K562 (cell line): Measurements from ENCODE around the gene EFCAB7. TPM values are rescaled to one million over a fixed set of nuclear protein-coding genes. Genes with fewer than 3 reads are reported as not detected.

Source experiments
- ARID2 ChIP-seq: fragments of 450-650 bp; IDR thresholded peaks from 2 replicates; pipeline ENCODE4 v1.6.1; 2017; ENCODE audit warnings: antibody characterized with exemption, mild to moderate bottlenecking
- BCL6 ChIP-seq: fragments of 250-450 bp; sonication (Bioruptor Pico); IDR thresholded peaks from 2 replicates; pipeline ENCODE4 v1.4.0; 2020
- CBFA2T2 ChIP-seq: fragments of 450-650 bp; conservative IDR thresholded peaks from 2 replicates; pipeline ENCODE4 v1.6.1; 2017; ENCODE audit warnings: mild to moderate bottlenecking
- CBFB ChIP-seq: sonication (generic); formaldehyde crosslinking; IDR thresholded peaks from 2 replicates; pipeline ENCODE4 v1.4.0; 2020; ENCODE audit warnings: mild to moderate bottlenecking, missing genetic modification reagents
- FOXM1 ChIP-seq, 2 experiments: fragments of 450-650 bp in 1 of 2; sonication (generic) in 1 of 2; formaldehyde crosslinking in 1 of 2; IDR thresholded peaks; 2 replicates each; pipeline versions ENCODE4 v1.6.1 to v1.9.0; 2017 to 2022; ENCODE audit warnings: low read depth in 2 of 2, mild to moderate bottlenecking in 2 of 2, missing genetic modification reagents in 1 of 2, moderate library complexity in 1 of 2
- RAD21 ChIP-seq, 2 experiments: fragments of 250-450 bp in 1 of 2; fragments of 450-650 bp in 1 of 2; sonication (Bioruptor Pico) in 1 of 2; formaldehyde crosslinking in 1 of 2; IDR thresholded peaks in 1 of 2; conservative IDR thresholded peaks in 1 of 2; 2 replicates each; pipeline versions ENCODE4 v1.4.0 to v1.8.0; 2020 to 2022; ENCODE audit warnings: mild to moderate bottlenecking in 2 of 2, moderate library complexity in 1 of 2
- RFX7 ChIP-seq: fragments of 250-450 bp; sonication (Bioruptor Pico); IDR thresholded peaks from 2 replicates; pipeline ENCODE4 v1.5.1; 2021; ENCODE audit warnings: mild to moderate bottlenecking
- RNF2 ChIP-seq: sonication (generic); IDR thresholded peaks from 2 replicates; pipeline ENCODE4 v1.6.1; 2016
- SNIP1 ChIP-seq: fragments of 450-650 bp; IDR thresholded peaks from 2 replicates; pipeline ENCODE4 v1.7.1; 2017; ENCODE audit warnings: low read depth, mild to moderate bottlenecking
- TAF7 ChIP-seq: fragments of 450-650 bp; IDR thresholded peaks from 2 replicates; pipeline ENCODE4 v1.6.1; 2016; ENCODE audit warnings: missing genetic modification characterization, missing compliant biosample characterization
- ZFP30 ChIP-seq: fragments of 250-450 bp; sonication (Bioruptor Pico); IDR thresholded peaks from 2 replicates; pipeline ENCODE4 v1.8.0; 2022; ENCODE audit warnings: moderate library complexity, mild to moderate bottlenecking, inconsistent platforms, borderline replicate concordance
- ZNF165 ChIP-seq: fragments of 250-450 bp; sonication (Bioruptor Pico); IDR thresholded peaks from 2 replicates; pipeline ENCODE4 v1.4.0; 2020; ENCODE audit warnings: borderline replicate concordance
- ZNF324 ChIP-seq: fragments of 250-450 bp; sonication (Bioruptor Pico); IDR thresholded peaks from 2 replicates; pipeline ENCODE4 v1.4.0; 2020; ENCODE audit warnings: mild to moderate bottlenecking
- polyA plus RNA-seq, 8 experiments: library from polyadenylated mRNA; depleted of rRNA in 4 of 8; stranded (reverse) in 5 of 8; unstranded in 3 of 8; fragments of >200 nt; fragmentation: Nextera tagmentation in 2 of 8; fragmentation: Illumina TruSeq in 1 of 8; extraction: Ambion mirVana in 2 of 8; extraction: Trizol in 1 of 8; gene quantifications; 2 replicates each; pipeline versions ENCODE4 v1.2.1 to v1.2.3, GENCODE V29; 2011 to 2014; ENCODE audit warnings: inconsistent platforms in 1 of 8, missing spikeins in 1 of 8
- total RNA-seq, 7 experiments: library from RNA; depleted of rRNA in 6 of 7; stranded (reverse); fragments of >200 nt in 6 of 7; fragmentation: Illumina TruSeq in 2 of 7; extraction: Trizol in 2 of 7; gene quantifications; 2 replicates each; pipeline versions ENCODE4 v1.2.1 to v1.2.3, GENCODE V29; 2011 to 2021; ENCODE audit warnings: low replicate concordance in 1 of 7
- TF ChIP-seq, protein P1 (sequence below): sonication (generic); formaldehyde crosslinking; IDR thresholded peaks from 2 replicates; pipeline ENCODE4 v1.8.1; 2023; ENCODE audit warnings: mild to moderate bottlenecking, missing genetic modification reagents
- TF ChIP-seq, protein P2 (sequence below): fragments of 150-350 bp; IDR thresholded peaks from 2 replicates; pipeline ENCODE4 v1.6.1; 2014; ENCODE audit warnings: low read depth, mild to moderate bottlenecking, low read length, borderline replicate concordance
- TF ChIP-seq, protein P3 (sequence below): fragments of 450-650 bp; IDR thresholded peaks from 2 replicates; pipeline ENCODE4 v1.6.1; 2017; ENCODE audit warnings: antibody characterized with exemption, mild to moderate bottlenecking
- TF ChIP-seq, protein P4 (sequence below): fragments of 450-650 bp; IDR thresholded peaks from 2 replicates; pipeline ENCODE4 v1.6.1; 2016

EFCAB7 gene
- total and polyA plus RNA-seq, 9 of the 15 experiments (the other 6 are each of a cell fraction or from before 2014, with no cell fraction given), result 3.2 to 7.6 (median 5.7) TPM

DNA sequence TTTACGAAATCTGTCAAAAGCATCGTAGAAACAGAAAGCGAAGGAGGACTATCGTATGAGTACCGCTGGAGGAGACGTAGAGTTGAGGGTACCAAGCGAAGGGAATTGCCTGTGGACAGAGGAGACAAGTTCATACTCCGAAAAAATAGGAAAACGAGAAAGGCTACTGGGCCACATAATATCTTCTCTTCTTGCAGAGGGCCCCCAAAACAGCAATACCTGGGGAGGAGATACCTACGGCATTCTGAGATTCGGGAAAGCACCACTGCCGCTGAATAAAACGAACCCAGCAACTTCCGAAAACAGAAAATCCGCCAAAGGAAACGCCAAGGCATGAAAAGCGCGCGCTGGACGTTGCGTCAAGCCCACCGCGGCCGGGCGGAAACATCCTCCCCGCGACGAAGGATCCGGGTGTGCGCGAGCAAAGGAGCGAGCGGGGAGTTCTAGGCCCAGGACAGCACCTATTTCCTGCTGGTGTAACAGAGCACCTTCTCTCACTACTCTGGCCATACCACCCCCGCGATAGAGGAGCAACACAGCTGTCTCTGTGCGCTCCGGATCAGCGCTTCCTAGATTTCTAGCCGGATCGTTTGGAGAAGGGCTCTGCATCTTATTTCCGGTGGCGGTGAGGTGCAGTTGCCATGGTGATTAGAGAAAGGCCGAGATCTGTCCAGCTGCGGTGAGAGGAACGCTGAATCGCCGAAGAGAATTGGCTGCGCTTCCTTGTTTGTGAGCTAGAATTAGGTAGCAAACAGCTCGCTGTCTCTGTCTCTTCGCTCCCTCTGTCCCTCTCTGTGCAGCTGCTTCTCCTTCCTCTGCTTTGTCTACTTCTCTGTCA lies at the start of gene EFCAB7, which contains the start of gene ITGB3BP (continued):
- TF ChIP-seq, protein P1, sequence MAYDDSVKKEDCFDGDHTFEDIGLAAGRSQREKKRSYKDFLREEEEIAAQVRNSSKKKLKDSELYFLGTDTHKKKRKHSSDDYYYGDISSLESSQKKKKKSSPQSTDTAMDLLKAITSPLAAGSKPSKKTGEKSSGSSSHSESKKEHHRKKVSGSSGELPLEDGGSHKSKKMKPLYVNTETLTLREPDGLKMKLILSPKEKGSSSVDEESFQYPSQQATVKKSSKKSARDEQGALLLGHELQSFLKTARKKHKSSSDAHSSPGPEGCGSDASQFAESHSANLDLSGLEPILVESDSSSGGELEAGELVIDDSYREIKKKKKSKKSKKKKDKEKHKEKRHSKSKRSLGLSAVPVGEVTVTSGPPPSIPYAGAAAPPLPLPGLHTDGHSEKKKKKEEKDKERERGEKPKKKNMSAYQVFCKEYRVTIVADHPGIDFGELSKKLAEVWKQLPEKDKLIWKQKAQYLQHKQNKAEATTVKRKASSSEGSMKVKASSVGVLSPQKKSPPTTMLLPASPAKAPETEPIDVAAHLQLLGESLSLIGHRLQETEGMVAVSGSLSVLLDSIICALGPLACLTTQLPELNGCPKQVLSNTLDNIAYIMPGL (CRISPR knock-in tag), result peak; percentile 86; the same call in 1 of the 2 replicates
- 0 out of 2 replicates have a peak, but pooled peaks have one; percentile 65 for TF ChIP-seq ZNF165
- TF ChIP-seq FOXM1 (IDR thresholded peaks at IDR 0.05; ENCODE audit: low read depth), result peak; percentile 88
- no peak for TF ChIP-seq FOXM1 (CRISPR knock-in tag; IDR thresholded peaks at IDR 0.05; ENCODE audit: low read depth)
- TF ChIP-seq, protein P2, sequence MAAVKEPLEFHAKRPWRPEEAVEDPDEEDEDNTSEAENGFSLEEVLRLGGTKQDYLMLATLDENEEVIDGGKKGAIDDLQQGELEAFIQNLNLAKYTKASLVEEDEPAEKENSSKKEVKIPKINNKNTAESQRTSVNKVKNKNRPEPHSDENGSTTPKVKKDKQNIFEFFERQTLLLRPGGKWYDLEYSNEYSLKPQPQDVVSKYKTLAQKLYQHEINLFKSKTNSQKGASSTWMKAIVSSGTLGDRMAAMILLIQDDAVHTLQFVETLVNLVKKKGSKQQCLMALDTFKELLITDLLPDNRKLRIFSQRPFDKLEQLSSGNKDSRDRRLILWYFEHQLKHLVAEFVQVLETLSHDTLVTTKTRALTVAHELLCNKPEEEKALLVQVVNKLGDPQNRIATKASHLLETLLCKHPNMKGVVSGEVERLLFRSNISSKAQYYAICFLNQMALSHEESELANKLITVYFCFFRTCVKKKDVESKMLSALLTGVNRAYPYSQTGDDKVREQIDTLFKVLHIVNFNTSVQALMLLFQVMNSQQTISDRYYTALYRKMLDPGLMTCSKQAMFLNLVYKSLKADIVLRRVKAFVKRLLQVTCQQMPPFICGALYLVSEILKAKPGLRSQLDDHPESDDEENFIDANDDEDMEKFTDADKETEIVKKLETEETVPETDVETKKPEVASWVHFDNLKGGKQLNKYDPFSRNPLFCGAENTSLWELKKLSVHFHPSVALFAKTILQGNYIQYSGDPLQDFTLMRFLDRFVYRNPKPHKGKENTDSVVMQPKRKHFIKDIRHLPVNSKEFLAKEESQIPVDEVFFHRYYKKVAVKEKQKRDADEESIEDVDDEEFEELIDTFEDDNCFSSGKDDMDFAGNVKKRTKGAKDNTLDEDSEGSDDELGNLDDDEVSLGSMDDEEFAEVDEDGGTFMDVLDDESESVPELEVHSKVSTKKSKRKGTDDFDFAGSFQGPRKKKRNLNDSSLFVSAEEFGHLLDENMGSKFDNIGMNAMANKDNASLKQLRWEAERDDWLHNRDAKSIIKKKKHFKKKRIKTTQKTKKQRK, result no peak
- TF ChIP-seq BCL6, result no peak
- TF ChIP-seq RAD21 (CRISPR knock-in tag; conservative IDR thresholded peaks at IDR 0.05 in 1 of 2, IDR thresholded peaks at IDR 0.05 in 1 of 2), result no peak
- TF ChIP-seq, protein P3, sequence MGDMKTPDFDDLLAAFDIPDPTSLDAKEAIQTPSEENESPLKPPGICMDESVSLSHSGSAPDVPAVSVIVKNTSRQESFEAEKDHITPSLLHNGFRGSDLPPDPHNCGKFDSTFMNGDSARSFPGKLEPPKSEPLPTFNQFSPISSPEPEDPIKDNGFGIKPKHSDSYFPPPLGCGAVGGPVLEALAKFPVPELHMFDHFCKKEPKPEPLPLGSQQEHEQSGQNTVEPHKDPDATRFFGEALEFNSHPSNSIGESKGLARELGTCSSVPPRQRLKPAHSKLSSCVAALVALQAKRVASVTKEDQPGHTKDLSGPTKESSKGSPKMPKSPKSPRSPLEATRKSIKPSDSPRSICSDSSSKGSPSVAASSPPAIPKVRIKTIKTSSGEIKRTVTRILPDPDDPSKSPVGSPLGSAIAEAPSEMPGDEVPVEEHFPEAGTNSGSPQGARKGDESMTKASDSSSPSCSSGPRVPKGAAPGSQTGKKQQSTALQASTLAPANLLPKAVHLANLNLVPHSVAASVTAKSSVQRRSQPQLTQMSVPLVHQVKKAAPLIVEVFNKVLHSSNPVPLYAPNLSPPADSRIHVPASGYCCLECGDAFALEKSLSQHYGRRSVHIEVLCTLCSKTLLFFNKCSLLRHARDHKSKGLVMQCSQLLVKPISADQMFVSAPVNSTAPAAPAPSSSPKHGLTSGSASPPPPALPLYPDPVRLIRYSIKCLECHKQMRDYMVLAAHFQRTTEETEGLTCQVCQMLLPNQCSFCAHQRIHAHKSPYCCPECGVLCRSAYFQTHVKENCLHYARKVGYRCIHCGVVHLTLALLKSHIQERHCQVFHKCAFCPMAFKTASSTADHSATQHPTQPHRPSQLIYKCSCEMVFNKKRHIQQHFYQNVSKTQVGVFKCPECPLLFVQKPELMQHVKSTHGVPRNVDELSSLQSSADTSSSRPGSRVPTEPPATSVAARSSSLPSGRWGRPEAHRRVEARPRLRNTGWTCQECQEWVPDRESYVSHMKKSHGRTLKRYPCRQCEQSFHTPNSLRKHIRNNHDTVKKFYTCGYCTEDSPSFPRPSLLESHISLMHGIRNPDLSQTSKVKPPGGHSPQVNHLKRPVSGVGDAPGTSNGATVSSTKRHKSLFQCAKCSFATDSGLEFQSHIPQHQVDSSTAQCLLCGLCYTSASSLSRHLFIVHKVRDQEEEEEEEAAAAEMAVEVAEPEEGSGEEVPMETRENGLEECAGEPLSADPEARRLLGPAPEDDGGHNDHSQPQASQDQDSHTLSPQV, result no peak
- no peak; the same call in 1 of the 2 replicates for TF ChIP-seq CBFB (CRISPR knock-in tag)
- TF ChIP-seq RNF2, result peak; percentile 77
- peak; percentile 64 for TF ChIP-seq TAF7 (tag)
- no peak for TF ChIP-seq SNIP1
- TF ChIP-seq ARID2, result no peak
- TF ChIP-seq, protein P4, sequence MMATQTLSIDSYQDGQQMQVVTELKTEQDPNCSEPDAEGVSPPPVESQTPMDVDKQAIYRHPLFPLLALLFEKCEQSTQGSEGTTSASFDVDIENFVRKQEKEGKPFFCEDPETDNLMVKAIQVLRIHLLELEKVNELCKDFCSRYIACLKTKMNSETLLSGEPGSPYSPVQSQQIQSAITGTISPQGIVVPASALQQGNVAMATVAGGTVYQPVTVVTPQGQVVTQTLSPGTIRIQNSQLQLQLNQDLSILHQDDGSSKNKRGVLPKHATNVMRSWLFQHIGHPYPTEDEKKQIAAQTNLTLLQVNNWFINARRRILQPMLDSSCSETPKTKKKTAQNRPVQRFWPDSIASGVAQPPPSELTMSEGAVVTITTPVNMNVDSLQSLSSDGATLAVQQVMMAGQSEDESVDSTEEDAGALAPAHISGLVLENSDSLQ, result peak; percentile 57; the same call in 1 of the 2 replicates
- TF ChIP-seq CBFA2T2, result no peak
- TF ChIP-seq ZNF324 (CRISPR knock-in tag), result peak; percentile 33; the same call in 1 of the 2 replicates
- TF ChIP-seq ZFP30, result no peak
- no peak for TF ChIP-seq RFX7 (CRISPR knock-in tag)
